H9 (cell line): ENCODE measurements around the gene VGLL3. TPM values are rescaled to one million over a fixed set of nuclear protein-coding genes. Genes with fewer than 3 reads are reported as not detected.

ENCODE experiments used
- DNase-seq: peaks from one replicate; pipeline ENCODE4 v3.0.0-alpha.2; 2017
- H2AFZ ChIP-seq: one replicate; pipeline ENCODE4 v1.6.1; 2013; ENCODE audit warnings: mild to moderate bottlenecking, low read length, control low read depth, moderate library complexity
- H2AK5ac ChIP-seq: 2 replicates; pipeline ENCODE4 v1.6.1; 2013; ENCODE audit warnings: low read length, control low read depth, mixed read lengths; ENCODE audit not compliant: insufficient read length
- H2BK120ac ChIP-seq: one replicate; pipeline ENCODE4 v1.6.1; 2013; ENCODE audit warnings: low read depth, mild to moderate bottlenecking, low read length, control low read depth, inconsistent platforms; ENCODE audit not compliant: poor library complexity, severe bottlenecking
- H2BK12ac ChIP-seq: 2 replicates; pipeline ENCODE4 v1.6.1; 2013; ENCODE audit warnings: low read length, control low read depth, mixed read lengths, low read depth; ENCODE audit not compliant: insufficient read length
- H2BK15ac ChIP-seq: 2 replicates; pipeline ENCODE4 v1.6.1; 2013; ENCODE audit warnings: low read depth, low read length, control low read depth
- H2BK20ac ChIP-seq: one replicate; pipeline ENCODE4 v1.6.1; 2013; ENCODE audit warnings: low read depth, mild to moderate bottlenecking, low read length, control low read depth, inconsistent platforms; ENCODE audit not compliant: poor library complexity, severe bottlenecking
- H2BK5ac ChIP-seq: 2 replicates; pipeline ENCODE4 v1.6.1; 2013; ENCODE audit warnings: low read length, control low read depth, mixed read lengths; ENCODE audit not compliant: insufficient read length
- H3K14ac ChIP-seq: 2 replicates; pipeline ENCODE4 v1.6.1; 2013; ENCODE audit warnings: low read length, control low read depth; ENCODE audit not compliant: insufficient read depth
- H3K18ac ChIP-seq: 2 replicates; pipeline ENCODE4 v1.6.1; 2013; ENCODE audit warnings: low read depth, mild to moderate bottlenecking, mixed read lengths, low read length, control low read depth; ENCODE audit not compliant: insufficient read length
- H3K23ac ChIP-seq: 2 replicates; pipeline ENCODE4 v1.6.1; 2013; ENCODE audit warnings: low read length, control low read depth, mixed read lengths, low read depth; ENCODE audit not compliant: insufficient read length
- H3K23me2 ChIP-seq: 2 replicates; pipeline ENCODE4 v1.6.1; 2013; ENCODE audit warnings: low read depth, mild to moderate bottlenecking, mixed read lengths, low read length, control low read depth; ENCODE audit not compliant: insufficient read length, poor library complexity, severe bottlenecking
- H3K27ac ChIP-seq: 2 replicates; pipeline ENCODE4 v1.5.1; 2013; ENCODE audit warnings: low read length, control low read depth, mixed read lengths, low read depth; ENCODE audit not compliant: insufficient read length
- H3K27me3 ChIP-seq: 2 replicates; pipeline ENCODE4 v1.6.1; 2013; ENCODE audit warnings: low read length, control low read depth, inconsistent platforms; ENCODE audit not compliant: insufficient read depth
- H3K4ac ChIP-seq: 2 replicates; pipeline ENCODE4 v1.6.1; 2013; ENCODE audit warnings: low read depth, mild to moderate bottlenecking, control low read depth, inconsistent platforms, low read length, moderate library complexity
- H3K4me1 ChIP-seq: 2 replicates; pipeline ENCODE4 v1.6.1; 2013; ENCODE audit warnings: low read length, control low read depth, inconsistent platforms; ENCODE audit not compliant: insufficient read depth
- H3K4me2 ChIP-seq: 2 replicates; pipeline ENCODE4 v1.6.1; 2013; ENCODE audit warnings: low read length, control low read depth, mixed read lengths; ENCODE audit not compliant: insufficient read length, insufficient read depth
- H3K56ac ChIP-seq: 2 replicates; pipeline ENCODE4 v1.6.1; 2013; ENCODE audit warnings: low read depth, mild to moderate bottlenecking, mixed read lengths, low read length, control low read depth; ENCODE audit not compliant: insufficient read length
- H3K79me1 ChIP-seq: 2 replicates; pipeline ENCODE4 v1.6.1; 2013; ENCODE audit warnings: low read depth, mild to moderate bottlenecking, moderate library complexity, low read length, control low read depth, inconsistent platforms; ENCODE audit not compliant: insufficient read depth, poor library complexity, severe bottlenecking
- H3K79me2 ChIP-seq: 2 replicates; pipeline ENCODE4 v1.6.1; 2013; ENCODE audit warnings: low read length, control low read depth, inconsistent platforms; ENCODE audit not compliant: insufficient read depth
- H3K9ac ChIP-seq: 2 replicates; pipeline ENCODE4 v1.6.1; 2013; ENCODE audit warnings: low read length, control low read depth, mixed read lengths; ENCODE audit not compliant: insufficient read length; ENCODE audit errors: extremely low read depth
- H3K9me3 ChIP-seq: one replicate; pipeline ENCODE4 v1.6.1; 2013; ENCODE audit warnings: low read depth, low read length, inconsistent platforms; ENCODE audit not compliant: control insufficient read depth
- H3T11ph ChIP-seq: one replicate; pipeline ENCODE4 v1.6.1; 2013; ENCODE audit warnings: mild to moderate bottlenecking, low read length, control low read depth, inconsistent platforms
- H4K20me1 ChIP-seq: one replicate; pipeline ENCODE4 v1.6.1; 2013; ENCODE audit not compliant: control insufficient read depth, insufficient read length, insufficient read depth
- H4K5ac ChIP-seq: 2 replicates; pipeline ENCODE4 v1.6.1; 2013; ENCODE audit warnings: low read depth, mild to moderate bottlenecking, mixed read lengths, low read length, control low read depth; ENCODE audit not compliant: insufficient read length
- H4K8ac ChIP-seq: replicated peaks from 2 replicates; pipeline ENCODE4 v1.6.1; 2013; ENCODE audit warnings: low read length, control low read depth, mixed read lengths, low read depth; ENCODE audit not compliant: insufficient read length
- H4K91ac ChIP-seq: 2 replicates; pipeline ENCODE4 v1.6.1; 2013; ENCODE audit warnings: low read depth, mild to moderate bottlenecking, moderate library complexity, mixed read lengths, low read length, control low read depth; ENCODE audit not compliant: insufficient read length
- H3K27ac Mint-ChIP-seq, 3 experiments: 2 replicates in 2 of 3; 3 replicates in 1 of 3; pipeline ENCODE4 v1.8.0; 2020 to 2021; ENCODE audit warnings: mixed read lengths in 3 of 3, mild to moderate bottlenecking in 1 of 3, moderate library complexity in 1 of 3
- H3K27me3 Mint-ChIP-seq: 2 replicates; pipeline ENCODE4 v1.8.0; 2021; ENCODE audit warnings: low read depth, mild to moderate bottlenecking, moderate library complexity, mixed read lengths
- H3K36me3 Mint-ChIP-seq, 3 experiments: 2 replicates in 2 of 3; 3 replicates in 1 of 3; pipeline ENCODE4 v1.8.0; 2020 to 2021; ENCODE audit warnings: low read depth in 3 of 3, mixed read lengths in 3 of 3; ENCODE audit not compliant: insufficient read depth in 1 of 3
- H3K4me1 Mint-ChIP-seq, 2 experiments: 2 replicates each; pipeline ENCODE4 v1.8.0; 2020; ENCODE audit warnings: mixed read lengths in 2 of 2
- H3K4me3 Mint-ChIP-seq, 2 experiments: 2 replicates in 1 of 2; 3 replicates in 1 of 2; pipeline ENCODE4 v1.8.0; 2020 to 2021; ENCODE audit warnings: mild to moderate bottlenecking in 2 of 2, mixed read lengths in 2 of 2, moderate library complexity in 1 of 2
- H3K9me3 Mint-ChIP-seq, 2 experiments: 2 replicates in 1 of 2; 3 replicates in 1 of 2; pipeline ENCODE4 v1.8.0; 2020; ENCODE audit warnings: mild to moderate bottlenecking in 2 of 2, mixed read lengths in 2 of 2, moderate library complexity in 1 of 2
- WGBS: extraction: QIAGEN DNeasy Blood & Tissue Kit; methylation state at CpG from one replicate; pipeline ENCODE4 v1.1.7; 2013; ENCODE audit warnings: missing lambda C conversion rate, low lambda C conversion rate, mixed read lengths; ENCODE audit not compliant: insufficient read length; ENCODE audit errors: extremely low coverage; 5-methylcytosine and 5-hydroxymethylcytosine counted together
- total RNA-seq: library from RNA; stranded (reverse); gene quantifications from 2 replicates; pipeline ENCODE4 v1.2.1, GENCODE V29; 2021
- TF ChIP-seq, protein P1 (sequence below): fragments of 200-600 bp; sonication (generic); conservative IDR thresholded peaks from 3 replicates; pipeline ENCODE4 v1.8.0; 2021; ENCODE audit warnings: antibody characterized with exemption, mild to moderate bottlenecking

Gene VGLL3
- total RNA-seq, 1 experiment from 2014 or later, result 19.7 TPM

DNA sequence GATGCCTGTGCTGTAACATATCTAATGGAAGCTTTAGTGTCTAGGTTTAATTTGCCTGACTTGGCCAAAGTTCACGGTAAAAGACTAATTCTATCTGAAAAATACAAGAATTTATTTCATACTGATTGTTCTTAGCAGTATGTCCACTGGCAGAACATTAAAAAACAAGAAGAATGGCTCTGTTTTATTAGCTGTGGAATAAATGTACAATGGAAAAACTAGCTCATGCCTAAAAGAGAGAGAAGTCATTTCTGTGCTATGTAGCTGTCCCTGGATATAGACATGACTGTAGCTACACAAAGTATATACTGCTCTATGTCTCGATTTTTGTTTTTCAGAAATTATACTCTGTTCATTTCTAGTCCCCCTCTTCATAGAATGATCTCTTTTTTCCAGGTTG lies 13.9 kb upstream of the VGLL3 start:
- H3T11ph ChIP-seq, result no peak overlapping the region
- H3K9me3 Mint-ChIP-seq, result peaks cover 2 to 3% of the 10 kb centered on the region in 2 experiments; a peak in 2 of 5 replicates
- H2BK12ac ChIP-seq, result no peak overlapping the region
- no peak overlapping the region for H3K56ac ChIP-seq
- H2BK15ac ChIP-seq, result no peak overlapping the region
- no peaks in the 10 kb centered on the region for H3K79me2 ChIP-seq
- TF ChIP-seq, protein P1, sequence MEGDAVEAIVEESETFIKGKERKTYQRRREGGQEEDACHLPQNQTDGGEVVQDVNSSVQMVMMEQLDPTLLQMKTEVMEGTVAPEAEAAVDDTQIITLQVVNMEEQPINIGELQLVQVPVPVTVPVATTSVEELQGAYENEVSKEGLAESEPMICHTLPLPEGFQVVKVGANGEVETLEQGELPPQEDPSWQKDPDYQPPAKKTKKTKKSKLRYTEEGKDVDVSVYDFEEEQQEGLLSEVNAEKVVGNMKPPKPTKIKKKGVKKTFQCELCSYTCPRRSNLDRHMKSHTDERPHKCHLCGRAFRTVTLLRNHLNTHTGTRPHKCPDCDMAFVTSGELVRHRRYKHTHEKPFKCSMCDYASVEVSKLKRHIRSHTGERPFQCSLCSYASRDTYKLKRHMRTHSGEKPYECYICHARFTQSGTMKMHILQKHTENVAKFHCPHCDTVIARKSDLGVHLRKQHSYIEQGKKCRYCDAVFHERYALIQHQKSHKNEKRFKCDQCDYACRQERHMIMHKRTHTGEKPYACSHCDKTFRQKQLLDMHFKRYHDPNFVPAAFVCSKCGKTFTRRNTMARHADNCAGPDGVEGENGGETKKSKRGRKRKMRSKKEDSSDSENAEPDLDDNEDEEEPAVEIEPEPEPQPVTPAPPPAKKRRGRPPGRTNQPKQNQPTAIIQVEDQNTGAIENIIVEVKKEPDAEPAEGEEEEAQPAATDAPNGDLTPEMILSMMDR, result no peak
- H3K14ac ChIP-seq, result no peak overlapping the region
- no peak overlapping the region for H2BK20ac ChIP-seq
- H3K9ac ChIP-seq, result no peak overlapping the region
- H3K4me3 Mint-ChIP-seq, result no peak overlapping the region
- H4K91ac ChIP-seq, result no peak overlapping the region
- H3K9me3 ChIP-seq, result no peaks in the 10 kb centered on the region
- no peak overlapping the region for H2AFZ ChIP-seq
- no peaks in the 10 kb centered on the region for H3K4me1 ChIP-seq
- no peaks in the 10 kb centered on the region for H4K20me1 ChIP-seq
- no peaks in the 10 kb centered on the region for H3K27me3 Mint-ChIP-seq
- H3K27ac Mint-ChIP-seq, result no peak overlapping the region
- no peak for DNase-seq
- no peak overlapping the region for H2BK5ac ChIP-seq
- H3K18ac ChIP-seq, result no peak overlapping the region
- no peak overlapping the region for H2BK120ac ChIP-seq
- no peaks in the 10 kb centered on the region for H3K79me1 ChIP-seq
- no CpG with 5 or more reads among the region's 2 CpGs for WGBS
- H4K5ac ChIP-seq, result no peak overlapping the region
- H3K23me2 ChIP-seq, result no peaks in the 10 kb centered on the region
- H3K4me2 ChIP-seq, result no peak overlapping the region
- no peak overlapping the region for H3K23ac ChIP-seq
- H3K4me1 Mint-ChIP-seq, result peaks cover 0 to 7% of the 10 kb centered on the region in 2 experiments; a peak in 1 of 4 replicates
- H3K27me3 ChIP-seq, result no peaks in the 10 kb centered on the region
- H3K36me3 Mint-ChIP-seq, result no peaks in the 10 kb centered on the region; a peak in 2 of 7 replicates
- H3K27ac ChIP-seq, result no peak overlapping the region
- H4K8ac ChIP-seq, result no peak overlapping the region
- H2AK5ac ChIP-seq, result no peak overlapping the region
- H3K4ac ChIP-seq, result no peak overlapping the region
